Smooth muscle cell (in vitro differentiated cells): ENCODE results near the gene SPECC1L. TPM values are rescaled to one million over a fixed set of nuclear protein-coding genes. Genes with fewer than 3 reads are reported as not detected.

Experiments
- DNase-seq: peaks from one replicate; lab custom pipeline; 2025; ENCODE audit not compliant: unreplicated experiment; lab: John Stamatoyannopoulos, UW
- H2AFZ ChIP-seq: fragments of 200-600 bp; sonication (generic); 2 replicates; pipeline ENCODE4 v1.6.0; 2016; ENCODE audit warnings: antibody characterized with exemption, low read depth, mild to moderate bottlenecking
- H3F3A ChIP-seq: fragments of 200-600 bp; sonication (generic); 2 replicates; pipeline ENCODE4 v1.6.0; 2017; ENCODE audit warnings: antibody characterized with exemption, low read depth
- H3K27ac ChIP-seq: fragments of 200-600 bp; sonication (generic); 2 replicates; pipeline ENCODE4 v1.5.1; 2016; ENCODE audit warnings: low read depth, mild to moderate bottlenecking
- H3K27me3 ChIP-seq: fragments of 200-600 bp; sonication (generic); 2 replicates; pipeline ENCODE4 v1.6.1; 2016; ENCODE audit warnings: low read depth, mild to moderate bottlenecking
- H3K36me3 ChIP-seq: fragments of 200-600 bp; sonication (generic); 2 replicates; pipeline ENCODE4 v1.5.1; 2016; ENCODE audit warnings: low read depth
- H3K4me1 ChIP-seq: fragments of 200-600 bp; sonication (generic); 2 replicates; pipeline ENCODE4 v1.5.1; 2016; ENCODE audit warnings: low read depth
- H3K4me2 ChIP-seq: fragments of 200-600 bp; sonication (generic); 2 replicates; pipeline ENCODE4 v1.6.0; 2016; ENCODE audit warnings: mild to moderate bottlenecking
- H3K4me3 ChIP-seq: fragments of 200-600 bp; sonication (generic); 2 replicates; pipeline ENCODE4 v1.5.1; 2016; ENCODE audit warnings: mild to moderate bottlenecking
- H3K79me2 ChIP-seq: fragments of 200-600 bp; sonication (generic); 2 replicates; pipeline ENCODE4 v1.6.0; 2016; ENCODE audit warnings: low read depth, mild to moderate bottlenecking
- H3K9ac ChIP-seq: fragments of 200-600 bp; sonication (generic); 2 replicates; pipeline ENCODE4 v1.6.0; 2016; ENCODE audit warnings: low read depth
- H3K9me3 ChIP-seq: fragments of 200-600 bp; sonication (generic); replicated peaks from 2 replicates; pipeline ENCODE4 v1.5.1; 2016; ENCODE audit warnings: low read depth
- H4K20me1 ChIP-seq: fragments of 200-600 bp; sonication (generic); 2 replicates; pipeline ENCODE4 v1.6.0; 2016; ENCODE audit warnings: low read depth
- CTCF ChIP-seq: fragments of 200-600 bp; sonication (generic); IDR thresholded peaks from 2 replicates; pipeline ENCODE4 v1.5.1; 2017; ENCODE audit warnings: borderline replicate concordance, mild to moderate bottlenecking, antibody characterized with exemption; ENCODE audit not compliant: insufficient read depth, poor library complexity, severe bottlenecking
- WGBS: methylation state at CpG from one replicate; pipeline ENCODE4 v1.1.7; 2016; ENCODE audit warnings: low lambda C conversion rate; 5-methylcytosine and 5-hydroxymethylcytosine counted together
- polyA plus RNA-seq: library from polyadenylated mRNA; unstranded; fragments of >200 nt; fragmentation: Nextera tagmentation; extraction: Ambion mirVana; gene quantifications from 2 replicates; pipeline ENCODE4 v1.2.1, GENCODE V29; 2016
- total RNA-seq: library from RNA; depleted of rRNA; stranded (reverse); fragments of >200 nt; gene quantifications from 2 replicates; pipeline ENCODE4 v1.2.3, GENCODE V29; 2014

The SPECC1L gene
- total and polyA plus RNA-seq, 2 experiments from 2014 or later, result 10.0 to 19.1 TPM

DNA sequence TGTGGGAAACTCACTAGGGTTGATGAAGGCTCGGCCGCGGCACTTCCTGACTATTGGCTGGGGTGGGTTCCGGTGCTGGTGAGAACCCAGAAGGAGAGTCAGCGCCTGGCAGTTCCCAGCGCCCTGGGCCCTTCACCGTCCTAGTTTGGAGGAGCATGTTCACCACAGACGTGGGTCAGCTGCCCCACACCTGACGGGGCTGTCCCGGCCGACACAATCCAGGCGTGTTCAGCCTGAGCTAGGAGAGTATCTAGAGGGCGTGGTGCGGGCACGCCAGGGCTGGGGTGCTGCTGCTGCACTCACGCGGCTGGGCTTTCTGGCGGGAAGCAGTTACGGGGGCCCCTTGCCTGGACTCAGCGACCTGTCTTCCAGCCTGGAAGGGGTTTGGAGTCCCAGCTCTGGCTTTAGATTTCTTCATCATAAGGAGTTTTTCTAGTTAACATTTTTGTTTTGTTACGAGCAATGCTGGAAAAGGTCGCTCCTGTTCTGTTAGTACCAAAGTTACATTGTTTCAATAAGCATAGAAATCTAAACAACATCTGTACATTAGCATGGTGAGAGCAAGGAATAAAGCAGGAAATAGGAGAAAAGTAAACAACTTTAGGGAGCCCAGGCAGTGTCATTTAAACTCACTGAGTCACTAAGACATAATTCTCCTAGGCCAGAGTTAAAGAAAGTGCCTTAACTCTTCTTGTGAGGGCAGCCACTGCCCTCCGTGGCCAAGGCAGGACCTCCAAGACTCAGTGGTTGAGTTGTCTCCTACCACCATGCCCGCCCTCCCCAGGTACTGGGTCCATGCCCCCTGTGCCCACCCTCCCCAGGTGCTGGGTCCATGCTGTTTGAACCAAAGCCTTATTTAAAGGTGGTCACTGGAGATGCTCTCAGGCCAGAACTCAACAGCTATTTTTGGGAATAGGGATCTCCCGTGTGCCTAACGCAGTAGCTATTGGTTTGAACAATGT is 144.6 kb downstream of the SPECC1L start:
- no peak overlapping the region for H3K9ac ChIP-seq
- no peaks in the 10 kb centered on the region for H3K36me3 ChIP-seq
- H2AFZ ChIP-seq, result no peak overlapping the region
- DNase-seq, result no peak
- H3K4me3 ChIP-seq, result no peak overlapping the region
- TF ChIP-seq CTCF, result no peak
- WGBS, result 96% methylated on average over 26 of the region's 26 CpGs
- no peaks in the 10 kb centered on the region for H3K79me2 ChIP-seq
- H3F3A ChIP-seq, result no peaks in the 10 kb centered on the region
- H3K27ac ChIP-seq, result no peak overlapping the region
- H3K9me3 ChIP-seq, result no peaks in the 10 kb centered on the region
- peaks cover 27% of the 10 kb centered on the region for H4K20me1 ChIP-seq
- no peak overlapping the region for H3K4me2 ChIP-seq
- H3K27me3 ChIP-seq, result no peaks in the 10 kb centered on the region
- peaks cover 7% of the 10 kb centered on the region for H3K4me1 ChIP-seq

DNA sequence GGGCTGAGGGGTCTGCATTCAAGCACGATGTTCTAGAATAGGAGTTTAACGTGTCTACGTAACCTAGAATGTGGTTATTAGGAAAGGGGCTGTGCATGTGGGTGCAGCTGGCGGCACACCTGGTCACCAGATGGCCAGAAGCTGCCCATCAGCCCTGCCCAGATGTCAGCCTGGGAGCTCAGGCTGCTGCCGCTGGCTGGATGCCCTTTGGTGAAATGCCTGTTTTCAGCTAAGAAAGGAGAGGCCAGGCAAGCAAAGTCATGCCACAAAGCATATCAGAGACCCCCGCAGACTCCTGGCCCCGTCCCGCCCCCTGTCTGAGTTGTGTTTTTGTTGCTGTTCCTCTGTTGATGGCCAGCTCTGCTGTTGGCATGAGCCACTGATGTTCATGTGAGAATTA is 145.5 kb downstream of the SPECC1L start:
- 93% methylated on average over 8 of the region's 8 CpGs for WGBS
- no peak for DNase-seq
- Histone ChIP-seq H3K4me2 (no peak overlapping the region), H3K36me3 (no peaks in the 10 kb centered on the region), H4K20me1 (peaks cover 18% of the 10 kb centered on the region), H3K4me1 (peaks cover 10% of the 10 kb centered on the region), H3K9me3 (no peaks in the 10 kb centered on the region), H3K4me3 (no peak overlapping the region), H2AFZ (no peak overlapping the region), H3F3A (no peaks in the 10 kb centered on the region), H3K9ac (no peak overlapping the region), H3K79me2 (no peaks in the 10 kb centered on the region), H3K27me3 (no peaks in the 10 kb centered on the region), H3K27ac (no peak overlapping the region)
- TF ChIP-seq CTCF, result no peak

- no peak for TF ChIP-seq CTCF
- H3K4me1 ChIP-seq, result peaks cover 10% of the 10 kb centered on the region
- no peak overlapping the region for H3K27ac ChIP-seq
- DNase-seq, result no peak
- H3K9me3 ChIP-seq, result no peaks in the 10 kb centered on the region
- H3K4me3 ChIP-seq, result no peak overlapping the region
- H3K27me3 ChIP-seq, result no peaks in the 10 kb centered on the region
- H3K79me2 ChIP-seq, result no peaks in the 10 kb centered on the region
- H3K9ac ChIP-seq, result no peak overlapping the region
- H3K36me3 ChIP-seq, result no peaks in the 10 kb centered on the region
- H3F3A ChIP-seq, result no peaks in the 10 kb centered on the region
- no peak overlapping the region for H2AFZ ChIP-seq
- no peak overlapping the region for H3K4me2 ChIP-seq
- peaks cover 13% of the 10 kb centered on the region for H4K20me1 ChIP-seq
- WGBS, result 100% methylated on average over 6 of the region's 6 CpGs
Measured at GRCh38 chr22:24416611-24417010, 146.0 kb downstream of the SPECC1L start.
